Smooth muscle cell (in vitro differentiated cells): Measurements from ENCODE around the gene STIP1. TPM values are rescaled to one million over a fixed set of nuclear protein-coding genes. Genes with fewer than 3 reads are reported as not detected.

ENCODE experiments used
- DNase-seq: peaks from one replicate; lab custom pipeline; 2025; ENCODE audit not compliant: unreplicated experiment; lab: John Stamatoyannopoulos, UW
- H2AFZ ChIP-seq: fragments of 200-600 bp; sonication (generic); 2 replicates; pipeline ENCODE4 v1.6.0; 2016; ENCODE audit warnings: antibody characterized with exemption, low read depth, mild to moderate bottlenecking
- H3F3A ChIP-seq: fragments of 200-600 bp; sonication (generic); 2 replicates; pipeline ENCODE4 v1.6.0; 2017; ENCODE audit warnings: antibody characterized with exemption, low read depth
- H3K27ac ChIP-seq: fragments of 200-600 bp; sonication (generic); 2 replicates; pipeline ENCODE4 v1.5.1; 2016; ENCODE audit warnings: low read depth, mild to moderate bottlenecking
- H3K27me3 ChIP-seq: fragments of 200-600 bp; sonication (generic); 2 replicates; pipeline ENCODE4 v1.6.1; 2016; ENCODE audit warnings: low read depth, mild to moderate bottlenecking
- H3K36me3 ChIP-seq: fragments of 200-600 bp; sonication (generic); 2 replicates; pipeline ENCODE4 v1.5.1; 2016; ENCODE audit warnings: low read depth
- H3K4me1 ChIP-seq: fragments of 200-600 bp; sonication (generic); 2 replicates; pipeline ENCODE4 v1.5.1; 2016; ENCODE audit warnings: low read depth
- H3K4me2 ChIP-seq: fragments of 200-600 bp; sonication (generic); 2 replicates; pipeline ENCODE4 v1.6.0; 2016; ENCODE audit warnings: mild to moderate bottlenecking
- H3K4me3 ChIP-seq: fragments of 200-600 bp; sonication (generic); 2 replicates; pipeline ENCODE4 v1.5.1; 2016; ENCODE audit warnings: mild to moderate bottlenecking
- H3K79me2 ChIP-seq: fragments of 200-600 bp; sonication (generic); 2 replicates; pipeline ENCODE4 v1.6.0; 2016; ENCODE audit warnings: low read depth, mild to moderate bottlenecking
- H3K9ac ChIP-seq: fragments of 200-600 bp; sonication (generic); 2 replicates; pipeline ENCODE4 v1.6.0; 2016; ENCODE audit warnings: low read depth
- H3K9me3 ChIP-seq: fragments of 200-600 bp; sonication (generic); replicated peaks from 2 replicates; pipeline ENCODE4 v1.5.1; 2016; ENCODE audit warnings: low read depth
- H4K20me1 ChIP-seq: fragments of 200-600 bp; sonication (generic); 2 replicates; pipeline ENCODE4 v1.6.0; 2016; ENCODE audit warnings: low read depth
- CTCF ChIP-seq: fragments of 200-600 bp; sonication (generic); IDR thresholded peaks from 2 replicates; pipeline ENCODE4 v1.5.1; 2017; ENCODE audit warnings: borderline replicate concordance, mild to moderate bottlenecking, antibody characterized with exemption; ENCODE audit not compliant: insufficient read depth, poor library complexity, severe bottlenecking
- WGBS: methylation state at CpG from one replicate; pipeline ENCODE4 v1.1.7; 2016; ENCODE audit warnings: low lambda C conversion rate; 5-methylcytosine and 5-hydroxymethylcytosine counted together
- polyA plus RNA-seq: library from polyadenylated mRNA; unstranded; fragments of >200 nt; fragmentation: Nextera tagmentation; extraction: Ambion mirVana; gene quantifications from 2 replicates; pipeline ENCODE4 v1.2.1, GENCODE V29; 2016
- total RNA-seq: library from RNA; depleted of rRNA; stranded (reverse); fragments of >200 nt; gene quantifications from 2 replicates; pipeline ENCODE4 v1.2.3, GENCODE V29; 2014

STIP1 gene
- total and polyA plus RNA-seq, 2 experiments from 2014 or later, result 114 to 117 TPM

GRCh38 chr11:64211181-64211872 is 25.4 kb downstream of the STIP1 start:
- no peaks in the 10 kb centered on the region for H3F3A ChIP-seq
- H3K4me1 ChIP-seq, result no peaks in the 10 kb centered on the region
- no peak overlapping the region for H3K4me3 ChIP-seq
- no peak for TF ChIP-seq CTCF
- no peak overlapping the region for H3K4me2 ChIP-seq
- no peaks in the 10 kb centered on the region for H3K27me3 ChIP-seq
- H2AFZ ChIP-seq, result no peak overlapping the region
- H3K36me3 ChIP-seq, result no peaks in the 10 kb centered on the region
- H3K79me2 ChIP-seq, result no peaks in the 10 kb centered on the region
- no peak overlapping the region for H3K27ac ChIP-seq
- H3K9me3 ChIP-seq, result no peaks in the 10 kb centered on the region
- H3K9ac ChIP-seq, result no peak overlapping the region
- WGBS, result 91% methylated on average over 25 of the region's 30 CpGs
- H4K20me1 ChIP-seq, result no peaks in the 10 kb centered on the region
- no peak for DNase-seq

GRCh38 chr11:64216879-64217278 is 30.9 kb downstream of the STIP1 start:
- Histone ChIP-seq H3K4me3 (no peak overlapping the region), H3K9me3 (no peaks in the 10 kb centered on the region), H3K4me1 (no peaks in the 10 kb centered on the region), H3K79me2 (no peaks in the 10 kb centered on the region), H3K27ac (no peak overlapping the region), H2AFZ (no peak overlapping the region), H3F3A (no peaks in the 10 kb centered on the region), H3K36me3 (no peaks in the 10 kb centered on the region), H3K9ac (no peak overlapping the region), H3K4me2 (no peak overlapping the region), H3K27me3 (no peaks in the 10 kb centered on the region), H4K20me1 (no peaks in the 10 kb centered on the region)
- DNase-seq, result no peak
- WGBS, result 93% methylated on average over 6 of the region's 6 CpGs
- no peak for TF ChIP-seq CTCF

GRCh38 chr11:64218628-64219353 is 32.8 kb downstream of the STIP1 start:
- 95% methylated on average over 9 of the region's 11 CpGs for WGBS
- no peaks in the 10 kb centered on the region for H3K9me3 ChIP-seq
- H3K79me2 ChIP-seq, result no peaks in the 10 kb centered on the region
- H3K4me1 ChIP-seq, result no peaks in the 10 kb centered on the region
- no peak overlapping the region for H3K9ac ChIP-seq
- no peak for DNase-seq
- no peak for TF ChIP-seq CTCF
- H2AFZ ChIP-seq, result no peak overlapping the region
- H3K4me3 ChIP-seq, result no peak overlapping the region
- no peaks in the 10 kb centered on the region for H4K20me1 ChIP-seq
- H3F3A ChIP-seq, result no peaks in the 10 kb centered on the region
- H3K27ac ChIP-seq, result no peak overlapping the region
- H3K27me3 ChIP-seq, result no peaks in the 10 kb centered on the region
- H3K36me3 ChIP-seq, result no peaks in the 10 kb centered on the region
- H3K4me2 ChIP-seq, result no peak overlapping the region
